Right renal pelvis (tissue), 4 donors: ENCODE results near the gene CR1L. TPM values are rescaled to one million over a fixed set of nuclear protein-coding genes. Genes with fewer than 3 reads are reported as not detected.
"Not testable (repeated sequence)": the region's sequence is repeated elsewhere in the genome, so short reads cannot be mapped to it uniquely, and the experiment has no call there.

ENCODE experiments used
- DNase-seq, 4 donors: peaks; one replicate each; pipeline ENCODE4 v3.0.0-alpha.2; 2013; ENCODE audit warnings: low read depth in 4 of 4, low spot score in 3 of 4, missing footprints in 1 of 4
- polyA plus RNA-seq, 4 donors: library from polyadenylated mRNA; unstranded; fragments of 120-200 nt; gene quantifications; one replicate each; pipeline ENCODE4 v1.2.1, GENCODE V29; 2013; ENCODE audit not compliant: insufficient read length in 4 of 4

The CR1L gene
- polyA plus RNA-seq, 4 donors: 0.86 to 1.1 (median 0.96) TPM; not detected in 1

DNA sequence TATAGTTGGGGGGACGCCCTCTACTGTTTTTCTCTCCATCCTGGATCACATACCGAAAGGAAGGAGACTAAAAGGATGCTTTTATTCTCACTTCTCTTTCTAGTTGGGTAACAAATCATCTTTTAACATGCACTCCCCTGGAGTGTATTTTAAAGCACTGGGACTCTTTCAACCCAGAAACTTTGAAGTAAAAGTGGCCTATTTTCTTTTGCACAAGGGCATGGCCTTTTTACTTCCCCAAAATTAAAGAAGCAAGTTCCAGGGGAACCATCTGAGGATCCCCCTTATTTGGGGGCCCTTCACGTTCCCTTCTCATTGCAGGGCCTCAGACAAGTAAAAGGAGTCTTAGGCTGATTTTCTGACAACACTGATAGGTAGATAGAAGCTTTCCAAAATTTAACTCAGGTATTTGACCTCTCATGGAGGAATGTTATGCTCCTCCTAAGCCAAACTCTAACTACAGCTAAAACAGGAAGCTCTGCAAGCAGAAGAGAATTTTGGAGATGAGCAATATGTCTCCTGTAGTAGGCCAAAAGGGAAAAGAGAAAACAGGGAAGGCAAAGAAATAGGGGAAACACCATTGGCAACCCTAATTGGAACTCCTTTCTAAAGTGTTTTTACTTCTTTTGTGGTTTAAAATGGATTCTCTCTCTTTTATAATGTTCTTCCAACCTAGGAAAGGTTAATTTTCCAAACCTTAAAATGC lies 98.1 kb downstream of the CR1L start:
- DNase-seq: no peak

DNA sequence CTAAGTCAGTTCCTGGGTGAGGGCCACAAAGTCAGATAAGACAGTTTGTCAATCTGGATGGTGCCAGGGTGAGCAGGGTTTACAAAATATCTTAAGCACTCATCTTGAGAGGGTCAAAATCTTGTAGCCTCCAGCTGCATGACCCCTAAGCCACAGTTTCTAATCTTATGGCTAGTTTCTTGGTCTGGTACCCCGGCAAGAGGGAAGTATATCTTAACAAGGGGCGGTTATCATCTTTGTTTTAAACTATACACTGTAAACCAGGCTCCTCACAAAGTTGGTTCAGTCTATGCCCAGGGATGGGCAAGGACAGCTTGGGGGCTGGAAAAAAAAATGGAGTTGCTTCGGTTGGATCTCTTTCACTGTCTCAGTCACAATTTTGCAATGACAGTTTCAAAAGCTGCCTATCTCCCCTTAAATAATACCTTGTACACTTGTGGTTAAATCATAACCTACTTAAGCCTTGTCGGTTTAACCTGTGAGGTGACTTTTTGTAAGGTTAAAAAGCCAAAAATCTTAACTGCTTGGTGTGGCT lies 99.1 kb downstream of the CR1L start:
- no peak for DNase-seq

DNA sequence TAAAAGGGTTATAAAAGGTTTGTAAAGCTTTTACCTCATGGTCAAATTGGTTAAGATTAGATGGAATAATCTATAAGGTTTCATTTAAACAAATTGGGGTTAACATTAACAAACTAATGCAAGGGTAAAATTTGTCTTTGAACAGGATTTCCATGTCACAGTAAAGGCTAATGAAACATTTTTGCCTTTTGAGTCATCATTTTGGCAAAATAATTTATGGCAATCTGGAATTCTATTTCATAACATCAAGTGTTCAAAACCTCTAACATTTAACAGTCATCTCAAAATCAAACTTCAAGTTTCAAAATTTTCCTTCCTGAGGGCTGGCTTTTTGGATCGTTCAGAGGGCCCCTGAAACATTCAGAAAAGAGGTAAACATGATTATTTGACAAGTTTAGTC lies 100.4 kb downstream of the CR1L start:
- DNase-seq: no peak

DNA sequence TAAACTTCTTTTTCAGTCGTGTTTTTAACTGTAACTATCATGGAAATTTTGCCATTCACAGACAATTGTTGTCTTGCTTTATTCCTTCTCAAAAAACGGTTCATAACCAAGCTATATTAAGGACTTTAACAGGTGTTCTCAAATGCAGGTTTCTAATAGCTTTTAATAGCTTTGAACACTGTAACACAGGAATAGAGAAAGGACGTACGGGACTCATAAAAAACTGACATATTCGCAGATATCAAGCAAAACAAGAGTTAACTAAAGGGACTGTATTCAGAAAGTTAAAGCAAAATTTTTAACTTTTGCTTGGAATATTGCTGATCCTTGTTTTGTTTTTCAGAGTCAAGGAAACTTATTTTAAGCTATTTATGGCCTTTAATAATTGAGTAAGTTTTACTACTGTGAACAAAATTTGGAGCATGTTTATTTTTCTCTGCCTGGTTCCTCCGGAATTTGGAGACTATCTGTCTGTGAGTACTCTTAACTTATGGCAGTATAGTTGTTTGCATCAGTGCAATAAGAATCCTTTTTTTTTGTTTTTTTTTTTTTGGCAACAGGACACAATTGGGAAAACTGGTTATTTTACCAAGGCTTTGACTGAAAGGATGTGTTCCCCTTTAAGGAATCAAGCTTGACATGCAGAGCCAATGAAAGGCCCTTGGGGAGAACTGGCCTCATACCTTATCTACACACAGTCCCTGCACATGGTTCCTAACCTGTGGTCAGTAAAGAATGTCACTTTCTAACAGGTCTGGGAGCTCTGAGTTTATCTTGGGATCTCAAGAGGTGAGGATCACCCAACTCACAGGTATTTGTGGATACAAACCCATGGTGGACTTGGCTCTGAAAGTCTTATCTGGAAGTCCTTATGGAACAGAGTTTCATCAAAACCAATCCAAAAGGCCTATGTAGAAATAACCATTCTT lies 101.2 kb downstream of the CR1L start:
- no peak for DNase-seq

DNA sequence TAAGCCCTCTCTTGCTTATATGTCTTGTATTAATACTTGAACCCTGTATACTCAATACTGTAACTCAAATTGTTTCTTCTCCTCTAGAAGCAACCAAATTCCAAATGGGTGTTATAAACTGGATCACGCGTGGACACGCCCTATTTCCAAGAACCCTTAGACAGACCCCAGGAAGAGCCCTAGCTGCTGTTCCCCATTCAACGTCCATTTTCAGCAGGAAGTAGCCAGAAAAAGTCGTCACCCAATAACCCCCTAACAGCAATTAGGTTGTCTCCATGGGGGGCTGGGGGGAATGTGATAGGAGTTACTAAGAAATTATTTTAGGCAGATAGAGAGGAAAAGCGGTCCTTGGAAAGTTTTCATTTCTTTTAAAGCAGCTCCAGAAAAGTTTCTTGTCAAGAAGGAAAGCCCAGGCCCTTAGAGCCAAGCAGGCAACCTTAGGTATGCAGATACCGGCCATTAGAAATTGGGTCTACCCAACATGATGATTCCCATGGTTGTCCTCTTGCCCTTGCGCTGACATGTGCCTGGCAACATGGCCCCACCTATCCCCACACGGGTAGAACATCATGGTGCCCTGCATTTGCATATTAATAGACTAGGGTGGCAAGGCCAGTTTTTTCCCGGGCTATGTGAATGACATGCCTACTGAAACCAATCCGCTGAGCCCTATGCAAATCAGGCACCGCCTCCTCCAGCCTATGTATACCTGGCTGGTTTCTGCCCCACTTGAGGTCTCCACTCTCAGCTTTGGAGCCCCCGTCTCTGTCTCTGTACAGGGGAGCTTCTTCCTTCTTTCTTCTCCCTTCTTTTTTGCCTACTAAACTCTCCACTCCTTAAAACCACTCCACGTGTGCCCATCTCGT lies 102.9 kb downstream of the CR1L start:
- no peak for DNase-seq

DNA sequence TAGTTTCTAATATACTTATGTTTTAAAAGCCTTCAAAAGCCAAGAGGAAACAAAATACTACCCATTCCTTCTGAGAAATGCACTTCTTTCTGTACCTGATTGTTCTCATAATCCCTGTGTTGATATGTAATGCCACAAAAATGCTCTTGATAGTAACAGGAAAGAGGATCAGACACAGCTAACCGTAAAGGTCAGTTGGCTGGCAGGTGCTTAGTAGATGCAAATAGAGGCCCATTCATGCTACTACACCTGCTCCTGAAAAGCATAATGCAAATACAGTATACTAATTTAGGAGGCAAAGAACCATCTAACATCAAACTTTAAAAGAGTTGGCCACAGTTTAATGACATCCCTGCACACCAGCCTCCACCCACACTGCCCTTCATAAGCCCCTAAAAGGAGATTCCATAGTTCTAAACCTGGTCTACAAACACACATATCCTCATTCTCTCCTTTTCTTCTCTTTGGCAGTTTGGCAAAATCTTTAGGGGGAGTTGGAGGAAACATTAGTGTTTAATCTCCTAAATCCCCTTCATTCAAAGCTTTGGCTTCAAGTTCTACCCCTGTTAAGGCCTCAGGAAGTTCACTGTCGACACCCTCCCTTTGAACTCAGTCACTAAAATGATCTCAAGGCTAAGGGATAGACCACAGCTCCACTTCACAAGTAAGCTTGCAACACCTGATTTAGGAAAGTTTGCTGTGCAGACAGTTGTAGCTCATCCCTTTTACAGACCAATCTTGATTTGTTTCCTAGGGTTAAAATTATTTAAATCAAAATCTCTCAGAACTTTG lies 104.0 kb downstream of the CR1L start:
- DNase-seq: no peak

DNA sequence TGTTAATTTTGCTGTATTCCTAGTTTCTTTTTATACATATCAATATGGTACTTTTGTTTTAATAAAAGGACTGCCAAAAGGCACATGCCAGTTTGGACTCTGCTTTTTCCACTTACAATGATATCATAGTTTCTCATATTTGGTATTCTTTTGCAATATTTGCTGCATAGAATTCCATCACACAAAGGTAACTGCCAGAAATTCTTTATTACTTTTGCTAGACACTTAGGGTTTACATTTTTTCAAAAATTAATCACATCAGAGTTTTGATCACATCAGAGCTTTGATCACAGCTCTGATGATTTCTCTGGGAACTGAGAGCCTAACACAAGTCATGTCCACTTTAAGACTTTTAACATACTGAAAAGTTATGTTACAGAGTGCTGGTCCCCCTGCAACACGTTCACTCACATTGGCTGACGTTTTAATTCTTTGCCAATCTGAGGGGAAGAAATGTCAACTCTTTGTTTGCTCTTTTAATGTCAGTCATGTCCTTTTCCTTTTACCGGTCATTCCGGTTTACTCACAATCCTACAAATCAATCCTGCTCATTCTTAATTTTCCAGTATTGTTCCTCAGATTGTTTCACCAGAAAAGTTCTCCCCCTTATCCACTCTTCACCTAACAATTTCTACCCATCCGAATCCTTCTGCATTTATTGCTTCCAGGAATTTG lies 105.8 kb downstream of the CR1L start:
- DNase-seq: no peak

DNA sequence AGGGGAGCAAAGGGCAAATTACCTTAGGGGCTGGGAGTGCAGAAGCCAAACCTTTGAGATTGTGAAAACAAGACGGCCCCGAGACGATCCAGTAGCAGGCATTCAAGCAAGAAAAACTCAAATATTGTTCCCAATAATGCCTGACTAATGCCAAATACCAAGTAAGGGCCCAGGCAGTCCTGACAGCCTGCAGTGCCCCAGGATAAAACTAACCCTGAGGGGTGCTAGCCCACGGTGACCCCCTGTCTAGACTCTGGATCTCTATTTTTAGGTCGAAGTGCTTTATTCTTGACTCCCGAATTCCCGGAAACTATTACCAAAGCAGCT lies 106.5 kb downstream of the CR1L start:
- DNase-seq: not testable (repeated sequence)

DNA sequence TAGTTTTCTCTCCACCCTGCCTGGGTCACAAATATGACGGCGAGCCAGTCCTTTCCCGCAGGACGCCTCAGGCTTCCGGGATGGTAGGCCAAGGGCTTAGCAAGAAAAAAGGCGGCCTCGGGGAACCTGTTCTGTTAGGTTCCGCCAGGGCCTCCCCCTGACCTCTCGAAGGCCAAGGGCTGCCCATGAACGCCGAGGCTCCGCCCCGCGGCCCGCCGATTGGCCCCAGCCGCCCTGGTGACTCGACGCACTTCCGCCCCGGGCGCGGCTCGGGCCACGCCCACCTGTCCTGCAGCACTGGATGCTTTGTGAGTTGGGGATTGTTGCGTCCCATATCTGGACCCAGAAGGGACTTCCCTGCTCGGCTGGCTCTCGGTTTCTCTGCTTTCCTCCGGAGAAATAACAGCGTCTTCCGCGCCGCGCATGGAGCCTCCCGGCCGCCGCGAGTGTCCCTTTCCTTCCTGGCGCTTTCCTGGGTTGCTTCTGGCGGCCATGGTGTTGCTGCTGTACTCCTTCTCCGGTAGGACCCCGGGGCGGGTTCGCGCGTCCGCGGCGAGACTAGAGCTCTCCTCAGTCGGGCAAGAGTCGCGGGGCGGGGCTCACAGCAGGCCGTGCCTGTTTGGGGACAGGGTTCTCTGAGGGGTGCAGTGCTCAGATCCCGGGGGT lies 107.0 kb downstream of the CR1L start, which contains the start of gene CD46:
Gene CD46 (plus strand): TSS at position 265 of the 666 bp plus-strand sequence. CDS start 159 bp downstream, at position 424.
- DNase-seq: peak; percentile 90 to 92 (median 91)

DNA sequence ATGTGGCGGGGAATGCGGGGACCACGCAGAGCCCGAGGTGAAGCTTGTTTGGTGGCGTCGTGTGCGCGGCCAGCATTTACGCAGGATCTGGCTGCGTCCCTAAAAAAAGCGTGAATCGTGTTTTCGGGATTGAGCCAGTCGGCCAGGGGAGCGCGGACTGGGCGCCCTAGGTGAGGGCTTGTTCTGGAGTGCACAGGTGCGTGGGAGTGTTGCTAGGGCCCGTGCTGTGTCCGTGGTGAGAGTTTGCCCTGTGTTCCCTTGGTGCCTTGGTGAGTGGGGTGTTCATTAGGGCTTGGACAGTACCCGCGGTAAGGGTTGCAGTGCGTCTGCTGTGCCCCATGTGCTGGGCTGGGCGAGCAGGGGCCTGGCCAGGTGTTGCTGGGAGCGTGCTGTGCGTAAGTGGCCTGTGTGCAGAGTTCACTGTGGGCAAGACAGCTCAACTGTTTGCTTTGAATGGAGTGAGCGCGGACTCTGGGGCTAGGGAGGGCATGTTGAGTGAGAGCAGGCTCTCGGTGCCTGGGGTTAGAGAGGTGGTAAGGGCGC lies 107.6 kb downstream of the CR1L start:
- peak in 2 of 4 donors; percentile 15 to 26 for DNase-seq

DNA sequence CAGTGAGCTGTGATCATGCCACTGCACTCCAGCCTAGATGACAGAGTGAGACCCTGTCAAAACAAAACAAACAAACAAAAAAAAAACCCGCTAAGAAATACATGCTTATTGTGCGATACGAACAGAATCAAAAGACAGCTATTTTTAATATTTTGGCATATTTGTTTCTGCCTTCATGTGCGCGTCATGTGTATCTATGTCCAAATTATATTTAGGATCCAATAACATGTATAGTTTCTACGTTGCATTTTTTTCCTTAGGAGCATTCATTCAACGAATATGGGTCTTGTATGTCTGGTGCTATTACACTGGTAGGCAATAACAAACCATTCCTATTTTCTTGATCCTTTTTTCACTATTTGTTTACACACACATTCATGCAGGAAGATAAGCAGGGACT lies 108.7 kb downstream of the CR1L start:
- no peak for DNase-seq

DNA sequence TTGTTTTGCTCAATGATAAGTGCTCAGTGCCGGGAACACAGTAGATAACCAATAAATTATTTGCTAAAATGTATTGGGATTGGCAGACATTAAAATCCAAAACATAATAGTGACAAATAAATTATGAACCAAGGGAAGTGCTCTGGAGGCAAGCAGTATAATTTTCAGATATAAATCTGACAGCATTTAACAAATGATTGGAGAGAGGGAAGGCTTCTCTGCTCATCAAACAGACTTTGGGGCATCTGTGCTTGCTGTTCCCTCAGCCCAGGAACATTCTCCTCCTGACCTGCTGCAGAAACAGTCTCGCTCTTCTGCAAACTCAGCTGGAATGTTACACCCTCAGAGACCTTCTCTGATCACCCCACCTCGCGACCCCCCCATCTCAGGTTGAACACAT lies 109.1 kb downstream of the CR1L start:
- DNase-seq: no peak

DNA sequence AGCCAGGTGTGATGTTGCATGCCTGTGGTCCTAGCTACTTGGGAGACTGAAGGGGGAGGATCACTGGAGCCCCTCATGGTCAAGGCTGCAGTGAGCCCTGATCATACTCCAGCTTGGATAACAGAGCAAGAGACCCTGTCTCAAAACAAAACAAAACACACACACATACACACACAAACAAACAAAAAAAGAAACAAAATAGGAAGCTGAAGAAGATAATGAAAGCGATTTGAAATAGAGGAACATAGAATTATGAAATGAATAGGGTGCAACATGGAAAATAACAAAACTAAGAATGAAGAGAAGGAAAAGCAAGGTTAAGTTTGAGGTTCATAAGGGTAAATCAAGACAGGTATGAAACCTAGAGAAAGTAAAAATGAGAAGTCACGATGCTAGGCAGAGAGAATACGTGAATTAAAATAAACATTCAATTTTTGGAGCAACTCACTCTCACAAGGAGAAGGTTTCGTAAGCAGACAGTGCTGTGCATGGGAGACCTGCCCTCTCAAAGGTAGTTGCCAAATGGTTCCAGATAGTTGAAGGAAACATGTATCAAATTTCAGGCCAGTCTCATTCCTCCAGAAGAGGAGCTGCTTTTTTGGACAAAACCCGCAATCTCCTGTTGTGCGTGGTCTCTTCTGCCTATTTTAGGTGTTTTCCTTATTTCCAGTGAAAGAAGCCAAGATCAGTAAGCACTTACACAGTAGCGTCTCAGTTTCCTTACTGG lies 110.2 kb downstream of the CR1L start:
- DNase-seq: no peak

DNA sequence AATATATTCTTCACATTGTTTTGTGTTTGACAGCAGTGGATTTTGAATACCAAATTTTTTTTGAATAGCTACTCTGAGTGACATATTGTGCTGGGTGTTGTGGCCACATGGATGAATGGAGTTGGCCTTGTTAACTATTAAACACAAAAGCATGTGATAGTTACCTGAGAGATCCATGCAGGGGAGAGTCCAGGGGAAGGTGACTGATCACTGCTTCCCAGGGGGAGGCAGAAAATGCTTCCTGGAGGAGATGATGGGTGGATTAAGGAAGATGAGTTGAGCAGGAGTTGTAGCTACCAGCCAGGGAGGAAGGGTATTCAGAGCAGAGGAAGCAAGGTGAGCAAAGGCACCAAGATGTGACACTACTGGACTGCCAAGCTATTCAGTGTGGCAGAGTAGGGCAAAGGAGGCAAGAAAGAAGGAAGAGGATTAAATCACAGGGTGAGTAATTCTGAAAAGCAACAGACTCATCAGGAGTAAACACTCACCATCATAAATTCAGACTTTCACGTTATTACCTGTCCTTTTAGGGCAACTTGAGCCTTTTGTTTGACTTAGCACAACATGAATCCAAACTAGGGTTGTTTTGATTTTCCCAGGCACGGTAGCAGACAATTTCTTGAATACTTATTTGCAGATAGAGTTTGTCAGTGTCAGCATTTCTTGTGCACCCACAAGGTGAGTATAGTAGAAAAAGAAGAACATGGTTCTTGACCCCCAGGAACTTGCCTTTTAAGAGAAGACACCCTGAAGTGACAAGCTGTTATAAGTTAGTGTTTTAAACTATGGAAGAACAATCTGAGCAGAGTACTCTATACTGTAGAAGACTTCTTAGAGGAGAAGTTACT lies 111.1 kb downstream of the CR1L start:
- no peak for DNase-seq

DNA sequence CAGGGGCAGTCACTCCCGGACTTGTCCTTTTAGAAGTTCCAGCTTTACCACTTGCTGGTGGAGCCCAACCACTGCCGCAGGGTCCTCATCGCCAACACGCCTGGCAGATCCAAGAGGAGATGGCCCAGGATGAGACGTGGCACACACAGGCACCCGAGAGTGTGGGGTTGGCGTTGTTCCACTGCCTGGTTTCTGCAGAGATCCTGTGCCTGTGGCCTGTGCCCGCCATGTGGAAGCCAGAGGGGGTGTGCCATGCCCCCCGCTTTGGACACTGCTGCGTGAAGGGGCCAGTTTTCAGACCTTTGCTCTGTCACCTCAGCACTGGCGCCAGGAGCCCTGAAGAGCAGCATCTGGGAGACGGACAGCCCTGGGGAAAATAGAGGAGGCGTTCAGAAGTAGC lies 117.7 kb downstream of the CR1L start:
- DNase-seq: no peak

DNA sequence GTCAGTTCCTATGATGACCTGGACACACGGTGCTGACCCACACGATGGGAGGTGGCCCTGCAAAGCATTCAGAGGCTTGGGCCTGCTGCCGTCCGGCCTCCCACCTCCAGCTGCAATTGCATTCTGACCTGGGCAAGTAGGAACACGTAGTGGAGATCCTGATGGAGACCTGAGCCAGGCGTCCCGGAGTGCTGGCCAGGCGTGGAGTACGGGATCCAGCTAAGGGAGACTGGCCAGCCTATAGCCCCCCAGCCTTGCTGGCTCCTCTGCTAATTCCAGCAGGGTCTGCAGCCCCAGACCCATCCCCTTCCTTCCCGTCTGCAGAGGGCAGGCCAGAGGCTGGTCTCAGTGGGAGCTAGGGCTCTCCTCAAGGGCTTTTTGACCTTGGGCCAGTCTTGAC lies 118.2 kb downstream of the CR1L start:
- DNase-seq: no peak

DNA sequence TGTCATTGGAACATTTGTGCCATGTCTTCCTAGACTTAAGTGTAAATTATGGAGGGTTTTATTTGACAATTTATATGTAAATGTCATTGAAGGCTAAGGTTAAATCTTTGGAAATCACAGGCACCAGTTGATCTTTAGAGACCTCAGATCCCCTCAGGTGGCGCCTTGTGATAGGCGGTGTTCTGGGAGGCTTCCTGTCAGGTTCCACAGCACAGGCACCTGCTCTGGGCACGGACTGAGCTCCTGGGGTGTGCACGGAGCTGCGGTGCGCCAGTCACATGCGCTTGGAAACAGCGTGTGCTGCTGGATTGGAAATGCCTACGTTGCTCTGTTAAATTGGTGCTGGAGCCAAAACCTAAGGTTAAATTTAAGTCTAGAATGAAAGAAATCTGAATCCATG lies 119.0 kb downstream of the CR1L start:
- no peak for DNase-seq
